Measurements from ENCODE around the gene MIDN. TPM values are rescaled to one million over a fixed set of nuclear protein-coding genes. Genes with fewer than 3 reads are reported as not detected.

The MIDN gene
- total and polyA plus RNA-seq, 4 donors: 39.7 to 185 (median 58.7) TPM

DNA sequence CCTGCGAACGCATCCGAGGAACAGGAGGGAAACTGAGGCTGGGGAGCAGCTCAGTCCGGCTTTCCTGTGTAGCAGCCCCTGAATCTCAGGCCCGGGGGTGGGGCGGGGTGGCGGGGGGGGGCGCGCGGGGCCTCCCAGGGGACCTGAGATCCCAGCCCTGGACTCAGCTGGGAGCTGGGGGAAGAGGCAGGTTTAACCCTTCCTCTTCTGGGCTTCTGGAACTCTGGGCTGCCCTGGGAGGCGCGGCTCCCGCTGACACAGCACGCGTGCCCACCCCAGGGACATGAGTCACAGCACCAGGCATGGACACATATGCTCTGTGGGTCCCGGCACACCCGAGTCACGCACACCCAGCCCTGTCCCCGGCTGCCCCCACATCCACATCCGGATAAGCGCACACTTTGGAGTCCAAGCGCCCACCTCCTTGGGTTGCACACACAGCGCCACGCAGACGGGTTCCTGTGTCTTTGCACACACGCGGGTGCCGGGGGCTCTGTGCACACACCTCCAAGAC, 17.3 kb downstream of the MIDN start:
- Histone ChIP-seq H3K36me3 (ENCODE audit: control insufficient read depth in 4 of 4, insufficient read depth in 4 of 4, low read length in 4 of 4) (peaks cover 0 to 7% (median 2%) of the 10 kb centered on the region in 4 donors), H3K4me3 (peak overlapping the region; percentile 0), H3K27ac (ENCODE audit: low read depth in 1 of 2, low read length in 1 of 2) (peak overlapping the region; percentile 90 to 92), H3K27me3 (ENCODE audit: control insufficient read depth in 3 of 3, insufficient read depth in 3 of 3, low read length in 2 of 3) (no peaks in the 10 kb centered on the region), H3K9me3 (ENCODE audit: control insufficient read depth in 4 of 4, insufficient read depth in 3 of 4, low read length in 3 of 4) (no peaks in the 10 kb centered on the region), H3K9ac (ENCODE audit: insufficient read depth in 1 of 2, low read length in 2 of 2) (no peak overlapping the region), H3K4me1 (ENCODE audit: control insufficient read depth in 5 of 5, insufficient read depth in 5 of 5, low read length in 5 of 5) (peaks cover 9 to 69% (median 38%) of the 10 kb centered on the region in 5 donors)
- WGBS, 2 donors: 15 to 25% methylated on average over 25 to 28 of the region's 28 CpGs
- ATAC-seq (ENCODE audit: insufficient read depth, low FRiP score) (no peak), DNase-seq (peak in 2 of 3 donors; percentile 24 to 42)
- TF ChIP-seq, protein P1, sequence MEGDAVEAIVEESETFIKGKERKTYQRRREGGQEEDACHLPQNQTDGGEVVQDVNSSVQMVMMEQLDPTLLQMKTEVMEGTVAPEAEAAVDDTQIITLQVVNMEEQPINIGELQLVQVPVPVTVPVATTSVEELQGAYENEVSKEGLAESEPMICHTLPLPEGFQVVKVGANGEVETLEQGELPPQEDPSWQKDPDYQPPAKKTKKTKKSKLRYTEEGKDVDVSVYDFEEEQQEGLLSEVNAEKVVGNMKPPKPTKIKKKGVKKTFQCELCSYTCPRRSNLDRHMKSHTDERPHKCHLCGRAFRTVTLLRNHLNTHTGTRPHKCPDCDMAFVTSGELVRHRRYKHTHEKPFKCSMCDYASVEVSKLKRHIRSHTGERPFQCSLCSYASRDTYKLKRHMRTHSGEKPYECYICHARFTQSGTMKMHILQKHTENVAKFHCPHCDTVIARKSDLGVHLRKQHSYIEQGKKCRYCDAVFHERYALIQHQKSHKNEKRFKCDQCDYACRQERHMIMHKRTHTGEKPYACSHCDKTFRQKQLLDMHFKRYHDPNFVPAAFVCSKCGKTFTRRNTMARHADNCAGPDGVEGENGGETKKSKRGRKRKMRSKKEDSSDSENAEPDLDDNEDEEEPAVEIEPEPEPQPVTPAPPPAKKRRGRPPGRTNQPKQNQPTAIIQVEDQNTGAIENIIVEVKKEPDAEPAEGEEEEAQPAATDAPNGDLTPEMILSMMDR (IDR thresholded peaks at IDR 0.05; ENCODE audit: control extremely low read depth, extremely low read depth): no peak

DNA sequence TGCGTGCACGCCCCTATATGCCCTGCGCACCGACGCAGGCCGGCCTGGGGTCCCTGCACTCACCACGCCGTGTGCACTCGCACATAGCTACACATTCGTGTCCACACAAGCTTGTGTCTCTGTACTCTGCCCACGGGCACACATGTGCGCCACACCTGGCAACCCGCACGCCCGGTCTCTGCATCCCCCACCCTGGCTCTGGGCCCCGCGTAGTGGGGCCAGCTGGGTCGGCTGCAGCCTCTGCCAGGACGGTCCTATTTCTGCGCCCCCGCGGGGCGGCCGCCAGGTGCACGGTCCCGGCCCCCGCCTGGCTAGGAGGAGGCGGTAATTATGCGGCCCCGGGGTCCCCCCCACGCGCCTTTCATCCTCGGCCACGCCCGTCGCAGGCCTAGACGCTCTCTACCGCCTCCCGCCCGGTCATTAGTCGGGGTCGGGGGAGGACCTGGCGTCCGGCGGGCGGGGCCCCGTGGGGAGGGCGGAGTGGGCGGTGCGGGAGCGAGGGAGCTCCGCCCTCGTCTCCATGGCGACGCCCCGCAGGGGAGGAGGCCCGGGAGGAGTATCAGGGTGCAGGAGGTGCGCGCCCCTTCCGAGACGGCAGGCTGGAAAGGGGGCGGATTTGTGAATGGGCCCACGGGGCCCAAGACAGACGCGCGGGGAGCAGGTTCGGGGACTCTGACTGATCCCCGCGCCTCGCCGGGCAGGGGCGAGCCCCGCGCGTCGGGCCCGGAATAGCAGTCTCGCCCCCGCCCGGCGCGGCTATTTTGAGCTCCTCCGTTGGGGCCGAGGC, 17.9 kb downstream of the MIDN start:
- H3K9me3 ChIP-seq (ENCODE audit: control insufficient read depth in 4 of 4, insufficient read depth in 3 of 4, low read length in 3 of 4): no peaks in the 10 kb centered on the region
- peaks cover 0 to 14% (median 8%) of the 10 kb centered on the region in 4 donors for H3K36me3 ChIP-seq (ENCODE audit: control insufficient read depth in 4 of 4, insufficient read depth in 4 of 4, low read length in 4 of 4)
- ATAC-seq (ENCODE audit: insufficient read depth, low FRiP score) (peak; percentile 46), DNase-seq (peak; percentile 48 to 67 (median 66))
- peak overlapping the region; percentile 90 to 92 for H3K27ac ChIP-seq (ENCODE audit: low read depth in 1 of 2, low read length in 1 of 2)
- H3K27me3 ChIP-seq (ENCODE audit: control insufficient read depth in 3 of 3, insufficient read depth in 3 of 3, low read length in 2 of 3): no peaks in the 10 kb centered on the region
- TF ChIP-seq, protein P1 (IDR thresholded peaks at IDR 0.05; ENCODE audit: control extremely low read depth, extremely low read depth): no peak
- H3K4me1 ChIP-seq (ENCODE audit: control insufficient read depth in 5 of 5, insufficient read depth in 5 of 5, low read length in 5 of 5): peaks cover 16 to 73% (median 42%) of the 10 kb centered on the region in 5 donors
- peak overlapping the region; percentile 22 for H3K4me3 ChIP-seq
- 2 to 4% methylated on average over 57 to 84 of the region's 84 CpGs for WGBS, 2 donors
- H3K9ac ChIP-seq (ENCODE audit: insufficient read depth in 1 of 2, low read length in 2 of 2): no peak overlapping the region

DNA sequence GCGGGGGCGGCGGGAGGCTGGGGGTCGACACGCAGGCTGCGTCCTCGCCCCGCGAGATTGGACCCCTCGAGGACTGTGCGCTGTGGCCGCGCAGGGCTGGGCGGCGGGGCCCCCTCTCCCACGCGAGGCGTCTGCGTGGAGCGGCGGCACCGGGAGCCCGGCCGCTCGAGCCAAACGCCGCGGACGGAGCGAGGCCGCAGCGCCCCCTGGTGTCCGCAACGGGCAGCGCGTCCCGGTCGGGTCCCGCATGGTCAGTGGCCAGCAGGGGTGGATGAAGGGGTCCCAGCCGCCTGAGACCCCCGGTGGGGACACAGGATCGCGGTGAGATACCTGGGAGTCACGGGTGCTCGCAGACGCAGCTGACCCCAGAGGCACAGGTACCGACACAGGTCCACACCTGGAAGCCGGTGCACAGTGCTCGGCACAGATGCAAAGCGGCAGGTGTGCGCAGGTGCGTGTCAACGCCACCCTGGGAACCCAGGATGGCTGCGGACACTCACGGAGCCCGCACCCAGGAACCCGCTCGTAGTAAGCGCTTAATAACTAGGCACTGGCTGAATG, 18.6 kb downstream of the MIDN start:
- Histone ChIP-seq H3K9me3 (ENCODE audit: control insufficient read depth in 4 of 4, insufficient read depth in 3 of 4, low read length in 3 of 4) (no peaks in the 10 kb centered on the region), H3K4me1 (ENCODE audit: control insufficient read depth in 5 of 5, insufficient read depth in 5 of 5, low read length in 5 of 5) (peaks cover 17 to 70% (median 41%) of the 10 kb centered on the region in 5 donors)

More for the DNA sequence above, 18.6 kb downstream of the MIDN start:
- no peaks in the 10 kb centered on the region for H3K27me3 ChIP-seq (ENCODE audit: control insufficient read depth in 3 of 3, insufficient read depth in 3 of 3, low read length in 2 of 3)
- peak overlapping the region; percentile 22 for H3K4me3 ChIP-seq
- DNase-seq (peak; percentile 65 to 84 (median 71)), ATAC-seq (ENCODE audit: insufficient read depth, low FRiP score) (peak; percentile 21)
- peak overlapping the region; percentile 77 to 90 for H3K27ac ChIP-seq (ENCODE audit: low read depth in 1 of 2, low read length in 1 of 2)
- TF ChIP-seq, protein P1 (IDR thresholded peaks at IDR 0.05; ENCODE audit: control extremely low read depth, extremely low read depth): peak; percentile 95
- 1% methylated on average over 53 to 59 of the region's 59 CpGs for WGBS, 2 donors
- H3K36me3 ChIP-seq (ENCODE audit: control insufficient read depth in 4 of 4, insufficient read depth in 4 of 4, low read length in 4 of 4): peaks cover 0 to 20% (median 14%) of the 10 kb centered on the region in 4 donors
- H3K9ac ChIP-seq (ENCODE audit: insufficient read depth in 1 of 2, low read length in 2 of 2): no peak overlapping the region
